ENCODE data around the gene TMEM183A. TPM values are rescaled to one million over a fixed set of nuclear protein-coding genes. Genes with fewer than 3 reads are reported as not detected.

TMEM183A gene
- total and polyA plus RNA-seq, 2 of the 4 experiments (the other 2 are of a cell fraction) = 56.8 to 63.1 TPM

GRCh38 chr1:202961220-202961880 is 45.8 kb upstream of the TMEM183A start:
- no peak overlapping the region for H4K8ac ChIP-seq (ENCODE audit: low read depth in 2 of 2, low read length in 2 of 2)
- no peak overlapping the region for H2BK15ac ChIP-seq (ENCODE audit: low read depth, low read length)
- TF ChIP-seq MAFK (IDR thresholded peaks at IDR 0.05; ENCODE audit: low read depth, low read length) = no peak
- TF ChIP-seq, protein P1, sequence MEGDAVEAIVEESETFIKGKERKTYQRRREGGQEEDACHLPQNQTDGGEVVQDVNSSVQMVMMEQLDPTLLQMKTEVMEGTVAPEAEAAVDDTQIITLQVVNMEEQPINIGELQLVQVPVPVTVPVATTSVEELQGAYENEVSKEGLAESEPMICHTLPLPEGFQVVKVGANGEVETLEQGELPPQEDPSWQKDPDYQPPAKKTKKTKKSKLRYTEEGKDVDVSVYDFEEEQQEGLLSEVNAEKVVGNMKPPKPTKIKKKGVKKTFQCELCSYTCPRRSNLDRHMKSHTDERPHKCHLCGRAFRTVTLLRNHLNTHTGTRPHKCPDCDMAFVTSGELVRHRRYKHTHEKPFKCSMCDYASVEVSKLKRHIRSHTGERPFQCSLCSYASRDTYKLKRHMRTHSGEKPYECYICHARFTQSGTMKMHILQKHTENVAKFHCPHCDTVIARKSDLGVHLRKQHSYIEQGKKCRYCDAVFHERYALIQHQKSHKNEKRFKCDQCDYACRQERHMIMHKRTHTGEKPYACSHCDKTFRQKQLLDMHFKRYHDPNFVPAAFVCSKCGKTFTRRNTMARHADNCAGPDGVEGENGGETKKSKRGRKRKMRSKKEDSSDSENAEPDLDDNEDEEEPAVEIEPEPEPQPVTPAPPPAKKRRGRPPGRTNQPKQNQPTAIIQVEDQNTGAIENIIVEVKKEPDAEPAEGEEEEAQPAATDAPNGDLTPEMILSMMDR (conservative IDR thresholded peaks at IDR 0.05; ENCODE audit: low read depth, low read length) = no peak
- peaks cover 13% of the 10 kb centered on the region; the same call in 1 of the 2 replicates for H4K20me1 ChIP-seq (ENCODE audit: insufficient read depth, low read length)
- H3K4me2 ChIP-seq (ENCODE audit: low read depth, low read length) = no peak overlapping the region
- no peak overlapping the region for H3K9ac ChIP-seq (ENCODE audit: low read depth, low read length)
- H2AK9ac ChIP-seq (replicated peaks; ENCODE audit: low read depth, low read length, poor library complexity) = no peak overlapping the region
- peaks cover 15% of the 10 kb centered on the region for H3K4me1 ChIP-seq (ENCODE audit: control insufficient read depth, insufficient read depth, low read length)
- no peak overlapping the region for H2AK5ac ChIP-seq (ENCODE audit: low read depth, low read length)
- no peak overlapping the region for H2BK120ac ChIP-seq (ENCODE audit: low read depth, low read length)
- in situ Hi-C loops (cut with MboI; ENCODE audit: low sequenced_read_pairs) = no loop called here
- 100% methylated on average over 2 of the region's 5 CpGs; no CpG with 5 or more reads in 1 of the 2 experiments for WGBS, 2 experiments (ENCODE audit: extremely low coverage in 2 of 2, insufficient read length in 1 of 2)
- no peak overlapping the region for H3K4ac ChIP-seq (ENCODE audit: low read depth, low read length)
- H3K56ac ChIP-seq (ENCODE audit: extremely low read depth, insufficient read depth, low read length) = no peak overlapping the region
- no peak overlapping the region for H3K4me3 ChIP-seq (ENCODE audit: insufficient read depth, low read depth, low read length)
- no peak overlapping the region for H3K23ac ChIP-seq (ENCODE audit: low read depth, low read length)
- H2BK20ac ChIP-seq (ENCODE audit: low read depth, low read length) = no peak overlapping the region
- peaks cover 16 to 28% of the 10 kb centered on the region in 2 experiments for H3K79me1 ChIP-seq (ENCODE audit: low read depth in 1 of 2, low read length in 2 of 2)
- no peaks in the 10 kb centered on the region for H3K9me3 ChIP-seq (ENCODE audit: control insufficient read depth, insufficient read depth, low read length)
- H2AFZ ChIP-seq (replicated peaks; ENCODE audit: low read length, poor library complexity) = no peak overlapping the region
- dilution Hi-C loops (cut with HindIII; ENCODE audit: low sequenced_read_pairs, unreplicated experiment) = no loop called here
- no peak overlapping the region for H3K14ac ChIP-seq (replicated peaks; ENCODE audit: low read depth, low read length)
- no peak for ATAC-seq (ENCODE audit: low read depth)
- no peak overlapping the region for H2BK5ac ChIP-seq (ENCODE audit: low read depth, low read length, poor library complexity, severe bottlenecking)
- BruUV-seq (replicated peaks) = no TSS peak
- no peak overlapping the region for H4K91ac ChIP-seq (ENCODE audit: insufficient read depth, low read depth, low read length)
- CTCF ChIA-PET = no interaction called here
- no peak overlapping the region for H4K5ac ChIP-seq (ENCODE audit: low read depth, low read length)
- H3K27ac ChIP-seq (ENCODE audit: insufficient read depth, low read length) = no peak overlapping the region
- intact Hi-C loops (cut with micrococcal nuclease) = no loop called here
- no peak overlapping the region for H3K18ac ChIP-seq (ENCODE audit: low read depth, low read length)
- H3K36me3 ChIP-seq (ENCODE audit: control insufficient read depth, insufficient read depth, low read length) = peaks cover 8% of the 10 kb centered on the region
- POLR2A ChIA-PET (ENCODE audit: unreplicated experiment) = no interaction called here
- peaks cover 19% of the 10 kb centered on the region for H3K9me1 ChIP-seq (ENCODE audit: insufficient read depth, low read length)
- H3K27me3 ChIP-seq (ENCODE audit: control insufficient read depth, insufficient read depth, low read length) = no peaks in the 10 kb centered on the region
- DNase-seq = no peak
